NCI-H1930 (cell line): ENCODE measurements around the gene C11orf71.

Experiments
- DNase-seq, 2 experiments: peaks; one replicate each; lab custom pipeline; 2025; lab: John Stamatoyannopoulos, UW

The C11orf71 gene

DNA sequence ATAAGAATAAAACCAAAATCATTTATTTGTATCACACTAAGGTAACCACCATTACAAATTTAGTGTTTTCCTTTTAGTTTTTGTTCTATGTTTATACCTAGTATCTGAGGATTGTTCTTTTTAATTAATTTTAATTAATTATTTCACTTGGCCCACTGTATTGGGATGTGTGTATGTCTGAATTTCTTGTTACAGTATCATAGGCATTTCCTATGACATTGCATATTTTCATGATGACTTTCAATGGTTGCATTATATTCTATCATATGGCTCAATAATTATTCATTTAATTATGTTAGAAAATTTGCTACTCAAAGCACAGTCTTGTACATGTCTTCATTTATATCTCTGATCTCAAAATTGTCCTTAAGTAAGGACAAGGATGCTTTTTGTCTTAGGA lies 41.0 kb downstream of the C11orf71 start:
- no peak for DNase-seq

DNA sequence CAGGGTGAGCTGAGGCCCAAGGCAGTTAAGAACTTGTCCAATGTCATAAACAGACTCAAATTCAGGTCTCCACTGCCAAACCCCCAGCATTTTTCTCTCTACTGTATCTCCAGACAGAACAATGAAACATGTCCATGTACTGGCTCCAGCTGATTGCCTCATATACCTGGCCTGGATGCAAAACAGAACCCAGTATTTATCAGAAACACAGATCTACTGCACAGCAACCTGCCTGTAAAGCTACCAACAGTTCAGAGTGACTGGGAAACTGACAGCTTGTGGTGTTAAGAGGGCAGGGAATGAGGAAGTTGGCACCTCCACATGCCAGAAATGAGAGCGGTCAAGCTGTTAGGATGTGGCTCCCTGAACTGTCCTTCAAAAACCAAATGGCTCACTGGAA lies 41.6 kb downstream of the C11orf71 start:
- DNase-seq: no peak

DNA sequence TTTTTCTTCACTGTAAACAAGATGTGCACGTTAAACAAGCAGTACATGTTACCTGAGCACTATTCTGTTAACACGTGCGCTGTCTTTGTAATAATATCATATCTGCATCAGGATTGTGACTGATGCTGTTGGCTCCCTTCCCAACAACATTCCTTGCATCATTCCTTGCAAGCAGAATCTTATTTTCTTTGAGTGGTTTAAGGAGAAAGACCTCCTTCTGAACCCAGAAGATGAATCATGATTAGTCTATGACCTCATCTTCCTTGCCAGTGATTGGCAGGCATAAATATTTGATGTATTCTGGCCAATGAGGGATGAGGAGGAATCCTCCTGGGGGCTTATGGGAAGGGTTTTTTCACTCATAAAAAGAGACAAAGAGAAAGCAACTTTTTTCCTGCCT lies 46.2 kb downstream of the C11orf71 start:
- no peak for DNase-seq

DNA sequence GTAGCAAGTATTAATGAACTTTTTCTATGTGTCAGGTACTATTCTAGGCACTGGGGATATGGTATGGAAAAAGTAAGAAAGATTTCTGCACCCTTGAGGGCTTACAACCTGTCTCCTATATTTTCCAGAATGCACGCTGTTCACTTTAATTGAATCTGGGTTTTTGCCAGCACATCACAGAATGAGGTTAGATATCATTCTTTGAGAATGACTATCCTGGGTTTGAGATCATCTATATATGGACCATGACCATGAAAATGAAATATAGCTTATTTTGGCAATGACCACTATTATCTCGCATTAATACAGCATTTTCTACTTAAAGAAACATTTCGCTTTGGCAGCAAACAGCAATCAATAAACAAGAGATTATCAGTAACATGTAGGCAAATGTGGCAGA lies 46.9 kb downstream of the C11orf71 start:
- DNase-seq: no peak

DNA sequence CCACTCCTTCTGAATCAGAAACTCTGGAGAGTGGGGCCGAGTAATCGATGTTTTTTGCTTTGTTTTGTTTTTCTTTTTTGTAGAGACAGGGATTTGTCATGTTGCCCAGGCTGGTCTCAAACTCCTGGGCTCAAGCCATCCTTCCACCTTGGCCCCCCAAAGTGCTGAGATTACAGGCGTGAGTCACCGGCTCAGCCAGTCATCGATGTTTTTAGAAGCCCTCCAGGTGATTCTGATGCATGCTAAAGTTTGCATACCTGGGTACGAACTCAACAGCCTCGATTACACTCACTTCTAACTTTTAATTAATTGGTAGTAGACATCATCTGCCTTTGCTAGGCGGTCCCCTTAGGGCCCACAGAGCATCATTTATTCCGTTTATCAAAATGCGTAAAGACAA lies 50.3 kb downstream of the C11orf71 start:
- DNase-seq: no peak
